ENCODE data around the gene TRERF1. TPM values are rescaled to one million over a fixed set of nuclear protein-coding genes. Genes with fewer than 3 reads are reported as not detected.

Gene TRERF1
- total and polyA plus RNA-seq, 2 of the 8 experiments (the other 6 are each of a cell fraction or from before 2014, with no cell fraction given): 10.8 to 21.5 TPM

DNA sequence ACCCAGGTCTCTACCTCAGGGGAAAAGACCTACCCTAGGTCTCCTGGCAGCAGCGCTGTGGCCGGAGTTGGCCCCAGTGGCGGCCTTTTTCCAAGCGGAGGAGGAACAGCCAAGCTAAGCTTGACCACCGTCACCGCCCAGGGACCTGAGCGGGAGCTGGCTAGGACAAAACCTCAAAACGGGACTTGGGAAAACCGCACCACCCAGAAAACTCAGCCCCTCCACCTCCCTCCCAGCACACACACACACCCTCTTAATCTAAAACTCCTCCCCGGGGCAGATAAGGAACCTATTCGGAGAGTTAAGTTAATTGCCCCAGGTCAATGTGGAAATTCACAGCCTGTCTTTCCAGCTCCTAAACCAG is 2.7 kb upstream of the TRERF1 start:
- peaks cover 2% of the 10 kb centered on the region; the same call in 1 of the 2 replicates for H3K79me1 ChIP-seq (ENCODE audit: low read depth, low read length)
- no peaks in the 10 kb centered on the region for H4K20me1 ChIP-seq (replicated peaks in 1 of 2; ENCODE audit: control insufficient read depth in 1 of 2, insufficient read depth in 2 of 2, low read length in 2 of 2)
- peaks cover 5 to 15% of the 10 kb centered on the region in 2 experiments; a peak in 3 of 4 replicates for H3K79me2 ChIP-seq (ENCODE audit: control insufficient read depth in 1 of 2, insufficient read depth in 2 of 2, low read length in 2 of 2)
- no peak overlapping the region for H3K27ac ChIP-seq (ENCODE audit: low read depth, low read length)
- peak overlapping the region; percentile 91 to 98 for H3K4me2 ChIP-seq (ENCODE audit: insufficient read depth in 1 of 2, low read depth in 2 of 2, low read length in 2 of 2)
- CTCF ChIA-PET (ENCODE audit: partially characterized antibody): interaction anchor here (1.2 to 4.3 kb wide), 8 partner anchors 12 to 194 kb away, joined by 3 to 23 read pairs (median 5); no protein-coding TSS in a partner anchor
- H3K27me3 ChIP-seq (replicated peaks in 1 of 4; ENCODE audit: control insufficient read depth in 3 of 4, extremely low read depth in 1 of 4, insufficient read depth in 3 of 4, low read length in 3 of 4): no peaks in the 10 kb centered on the region; a peak in 1 of 7 replicates
- POLR2A ChIA-PET (ENCODE audit: partially characterized antibody): interaction anchor here (0.9 to 7.2 kb wide), 8 partner anchors 13 to 109 kb away, joined by 3 to 88 read pairs (median 4); partner anchors contain the start of gene UBR2
- no peaks in the 10 kb centered on the region for H3K9me3 ChIP-seq (ENCODE audit: insufficient read depth in 2 of 2, low read depth in 1 of 2, low read length in 1 of 2)
- H3K56ac ChIP-seq (replicated peaks; ENCODE audit: insufficient read length, low read depth, low read length): no peak overlapping the region
- H3K18ac ChIP-seq (ENCODE audit: extremely low read depth, low read length): peak overlapping the region; percentile 66; the same call in 1 of the 2 replicates
- 10% methylated on average over 11 of the region's 11 CpGs; no CpG with 5 or more reads in 1 of the 2 experiments for WGBS, 2 experiments (ENCODE audit: extremely low coverage in 1 of 2, insufficient coverage in 1 of 2, insufficient read length in 1 of 2, insufficient replicate concordance in 2 of 2, low coverage in 1 of 2, low lambda C conversion rate in 2 of 2, missing lambda C conversion rate in 1 of 2)
- peak overlapping the region; percentile 21; the same call in 1 of the 2 replicates for H2AFZ ChIP-seq (ENCODE audit: low read length)
- no peak overlapping the region for H3K23ac ChIP-seq (ENCODE audit: insufficient read length)
- no peak overlapping the region for H2BK15ac ChIP-seq (ENCODE audit: low read length)
- no peak overlapping the region for H2BK5ac ChIP-seq (ENCODE audit: low read depth, low read length)
- H3K23me2 ChIP-seq (ENCODE audit: low read depth, low read length): peaks cover 32% of the 10 kb centered on the region
- peak overlapping the region; percentile 95 for H2BK12ac ChIP-seq (ENCODE audit: low read depth, low read length)
- DNase-seq (ENCODE audit: low read depth in 1 of 2, low spot score in 2 of 2) (peak in 1 of 2 experiments; percentile 72), FAIRE-seq (no peak)
- peak overlapping the region in 3 of 4 experiments; percentile 9 to 43 (median 9); a peak in 3 of 7 replicates for H3K9ac ChIP-seq (replicated peaks in 1 of 4; ENCODE audit: extremely low read depth in 1 of 4, low read depth in 3 of 4, low read length in 3 of 4)
- H3K14ac ChIP-seq (ENCODE audit: insufficient read length): no peak overlapping the region
- no peak overlapping the region for H2AK5ac ChIP-seq (ENCODE audit: low read depth, low read length)
- H4K8ac ChIP-seq (ENCODE audit: extremely low read depth, insufficient read depth, low read length): peak overlapping the region; percentile 45; the same call in 1 of the 2 replicates
- H4K5ac ChIP-seq (ENCODE audit: insufficient read length, low read depth, low read length): peak overlapping the region; percentile 13
- H2BK120ac ChIP-seq (replicated peaks; ENCODE audit: low read depth, low read length): no peak overlapping the region
- H3K4ac ChIP-seq (replicated peaks; ENCODE audit: insufficient read length, low read depth, low read length): no peak overlapping the region
- H3K4me3 ChIP-seq (ENCODE audit: extremely low read depth in 1 of 4, insufficient read depth in 2 of 4, low read depth in 3 of 4, low read length in 4 of 4): peak overlapping the region; percentile 73 to 96 (median 94); a peak in 7 of 8 replicates
- H3K36me3 ChIP-seq (ENCODE audit: control insufficient read depth in 2 of 4, insufficient read depth in 4 of 4, low read length in 3 of 4): no peaks in the 10 kb centered on the region
- peak overlapping the region; percentile 14 for H4K91ac ChIP-seq (replicated peaks; ENCODE audit: insufficient read length, low read length)
- H2BK20ac ChIP-seq (ENCODE audit: low read length): no peak overlapping the region
- H3K4me1 ChIP-seq (replicated peaks in 1 of 4; ENCODE audit: control insufficient read depth in 3 of 4, insufficient read depth in 4 of 4, low read length in 3 of 4): peaks cover 0 to 18% (median 10%) of the 10 kb centered on the region in 4 experiments; a peak in 6 of 7 replicates
- TF ChIP-seq POLR2AphosphoS5 (IDR thresholded peaks at IDR 0.05; ENCODE audit: low read depth, low read length) (no peak), CHD2 (IDR thresholded peaks at IDR 0.05; ENCODE audit: low read length) (no peak), SIN3A (conservative IDR thresholded peaks at IDR 0.05 in 1 of 2, IDR thresholded peaks at IDR 0.05 in 1 of 2; ENCODE audit: low read depth in 1 of 2, low read length in 2 of 2) (no peak; a peak in 1 of 4 replicates), RBBP5 (IDR thresholded peaks at IDR 0.05; ENCODE audit: borderline replicate concordance, low read depth, low read length) (no peak; the same call in 1 of the 2 replicates), MAX (IDR thresholded peaks at IDR 0.05) (no peak), SUZ12 (IDR thresholded peaks at IDR 0.05; ENCODE audit: low read length) (no peak), YY1 (IDR thresholded peaks at IDR 0.05; ENCODE audit: low read depth, low read length) (no peak), GTF2F1 (IDR thresholded peaks at IDR 0.05; ENCODE audit: borderline replicate concordance, low read depth, low read length) (no peak), RNF2 (IDR thresholded peaks at IDR 0.05; ENCODE audit: borderline replicate concordance, low read depth, low read length, missing control alignments, poor library complexity, severe bottlenecking) (no peak), JUN (IDR thresholded peaks at IDR 0.05; ENCODE audit: low read depth, low read length) (no peak), KDM5A (IDR thresholded peaks at IDR 0.05; ENCODE audit: low read length) (no peak), E2F6 (IDR thresholded peaks at IDR 0.05) (no peak)

Measured in H1 (cell line).